HFF-Myc (cell line): ENCODE measurements around the gene SEMA7A.

ENCODE experiments used
- DNase-seq: peaks from one replicate; pipeline ENCODE4 v3.0.0-alpha.2; 2011; ENCODE audit warnings: low read depth; ENCODE audit errors: extremely low read depth
- H3K4me3 ChIP-seq: replicated peaks from 2 replicates; pipeline ENCODE4 v1.5.1; 2011; ENCODE audit warnings: low read depth, mild to moderate bottlenecking, control low read depth, low read length
- CTCF ChIP-seq: IDR thresholded peaks from 2 replicates; pipeline ENCODE4 v1.5.1; 2012; ENCODE audit warnings: mild to moderate bottlenecking, low read depth, low read length, control low read depth; ENCODE audit errors: missing control alignments

Gene SEMA7A

GRCh38 chr15:74396445-74397238 lies 37.1 kb downstream of the SEMA7A start:
- DNase-seq, result no peak
- TF ChIP-seq CTCF, result no peak
- H3K4me3 ChIP-seq, result no peak overlapping the region

DNA sequence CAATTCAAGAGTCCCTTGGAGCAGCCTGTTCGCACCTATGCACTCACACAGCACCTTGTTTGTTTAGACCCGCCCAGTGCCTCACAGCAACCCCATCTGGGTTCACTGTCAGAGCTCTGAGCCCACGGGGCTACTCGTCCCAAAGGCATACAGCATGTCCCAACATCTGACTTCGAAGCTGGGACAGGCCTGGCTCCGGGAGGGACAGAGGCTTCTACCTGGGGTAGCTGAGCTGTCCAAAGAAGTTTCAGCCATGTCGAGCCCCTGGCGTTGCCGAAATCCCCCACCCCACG lies 37.7 kb downstream of the SEMA7A start:
- TF ChIP-seq CTCF, result no peak
- no peak overlapping the region for H3K4me3 ChIP-seq
- no peak for DNase-seq

GRCh38 chr15:74395319-74396145 lies 38.2 kb downstream of the SEMA7A start:
- H3K4me3 ChIP-seq, result no peak overlapping the region
- TF ChIP-seq CTCF, result no peak

GRCh38 chr15:74394090-74394846 lies 39.5 kb downstream of the SEMA7A start:
- TF ChIP-seq CTCF, result no peak

More at GRCh38 chr15:74395319-74396145, 38.2 kb downstream of the SEMA7A start:
- DNase-seq, result no peak

DNA sequence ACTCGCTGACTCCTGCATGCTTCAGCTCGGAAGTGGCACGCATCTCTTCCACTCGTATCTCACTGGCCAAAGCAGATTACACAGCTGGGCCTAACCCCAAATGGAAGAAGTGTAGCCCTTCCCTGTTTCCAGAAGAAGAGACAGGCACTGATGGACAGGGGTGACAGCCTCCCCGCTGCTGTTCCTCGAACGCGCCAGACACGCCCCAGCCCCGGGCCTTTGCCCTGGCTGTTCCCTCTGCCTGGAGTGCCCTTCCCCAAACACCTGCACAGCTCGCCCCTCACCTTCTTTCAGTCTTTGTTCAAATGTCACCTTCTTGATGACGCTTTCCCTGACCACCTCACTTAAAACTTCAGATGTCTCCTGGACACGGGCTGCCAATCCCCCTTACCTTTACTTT lies 40.3 kb downstream of the SEMA7A start:
- no peak for TF ChIP-seq CTCF
- H3K4me3 ChIP-seq, result no peak overlapping the region
- DNase-seq, result no peak

More at GRCh38 chr15:74394090-74394846, 39.5 kb downstream of the SEMA7A start:
- DNase-seq, result no peak
- H3K4me3 ChIP-seq, result no peak overlapping the region

DNA sequence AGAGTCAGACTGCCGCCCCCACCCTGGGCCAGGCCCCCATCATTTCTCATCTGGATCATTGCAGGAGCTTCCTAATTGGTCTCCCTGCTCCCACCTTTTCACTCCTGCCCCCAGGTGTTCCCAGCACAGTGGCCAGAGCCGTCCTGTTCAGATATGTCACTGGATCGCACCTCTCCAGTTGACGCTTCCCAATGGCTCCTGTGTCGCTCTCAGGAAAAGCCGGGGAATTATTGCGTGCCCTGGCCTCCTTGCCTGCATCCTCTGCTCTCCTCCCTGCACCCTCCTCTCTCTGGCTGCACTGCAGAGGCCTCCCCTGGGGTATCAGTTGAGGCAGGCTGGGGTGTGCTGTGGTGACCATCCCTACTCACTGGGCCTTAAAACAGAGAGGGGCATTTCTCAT lies 40.9 kb downstream of the SEMA7A start:
- TF ChIP-seq CTCF, result no peak
- no peak for DNase-seq
- H3K4me3 ChIP-seq, result no peak overlapping the region
